ENCODE results near the gene OR2A12. TPM values are rescaled to one million over a fixed set of nuclear protein-coding genes. Genes with fewer than 3 reads are reported as not detected.
"Not testable (repeated sequence)": the region's sequence is repeated elsewhere in the genome, so short reads cannot be mapped to it uniquely, and the experiment has no call there.

OR2A12 gene
- total RNA-seq, 1 experiment from 2014 or later = not detected

DNA sequence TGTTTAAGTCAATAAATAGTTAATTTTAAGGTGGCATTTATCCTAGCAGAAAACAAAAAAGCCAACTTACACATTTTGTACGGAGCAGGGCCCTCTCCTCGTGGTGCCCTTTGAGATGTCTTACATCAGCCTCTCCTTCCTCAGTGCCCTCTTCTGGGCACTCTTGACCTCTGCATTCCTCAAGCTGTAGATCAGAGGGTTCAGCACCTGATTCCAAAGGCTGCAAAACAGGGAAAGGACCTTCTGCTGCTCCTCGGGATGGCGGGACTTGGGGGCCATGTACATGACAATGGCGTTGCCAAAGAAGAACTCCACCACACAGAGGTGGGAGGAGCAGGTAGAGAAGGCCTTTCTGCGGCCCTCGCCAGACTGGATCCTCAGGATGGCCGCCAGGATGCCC lies 32.3 kb downstream of the OR2A12 start:
- DNase-seq (ENCODE audit: low spot score) = no peak

DNA sequence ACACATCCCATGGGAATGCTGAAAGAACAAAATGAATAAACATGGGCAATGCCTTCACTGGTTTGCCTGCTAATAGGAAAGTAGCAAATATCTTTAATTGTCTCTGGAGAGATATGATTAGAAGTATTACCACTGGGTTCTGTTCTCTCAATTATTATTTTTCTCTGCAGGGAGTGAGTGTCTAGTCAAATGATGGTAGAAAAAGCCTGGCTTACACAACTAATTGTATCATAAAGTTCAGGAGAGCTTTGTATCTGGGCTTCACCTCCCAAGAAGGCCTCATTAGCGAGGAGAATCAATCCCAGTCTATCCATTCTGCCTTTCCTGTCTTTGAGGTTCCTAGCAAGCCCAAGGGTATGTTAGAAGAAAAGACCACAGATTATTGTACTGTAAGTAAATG lies 36.8 kb downstream of the OR2A12 start, which contains the start of gene OR2A14:
OR2A14 (plus strand) TSS at position 301 of the 400 bp plus-strand sequence. CDS start 5,937 bp downstream, outside the sequence.
- no peak for DNase-seq (ENCODE audit: low spot score)

DNA sequence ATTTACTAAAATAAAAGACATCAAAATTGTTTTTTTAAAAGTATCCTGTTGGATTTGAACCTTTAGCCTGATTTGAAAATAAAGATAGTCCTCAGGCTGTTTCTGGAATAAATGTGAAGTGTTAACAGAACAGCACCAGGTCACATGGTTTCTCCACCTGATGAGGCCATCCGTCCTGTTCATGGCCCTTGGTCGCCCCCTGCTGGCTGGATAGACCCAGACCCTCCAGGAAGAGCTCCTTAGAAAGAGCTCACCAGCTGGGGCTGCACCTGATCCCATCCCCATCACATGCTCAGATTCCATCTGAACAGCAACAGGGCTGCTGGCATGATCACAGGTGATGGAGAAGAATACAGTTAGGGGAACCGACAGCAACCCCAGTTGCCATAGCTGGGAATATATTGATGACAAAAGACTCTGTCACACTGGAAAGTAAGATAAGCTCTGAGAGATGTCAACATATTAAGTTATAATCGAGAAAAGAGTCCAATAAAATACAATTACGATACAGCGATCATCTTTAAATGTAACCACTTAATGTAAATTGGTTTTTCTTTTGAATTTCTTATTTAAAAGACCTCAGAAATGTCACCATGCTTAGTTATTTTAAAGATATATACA lies 41.7 kb downstream of the OR2A12 start:
- peak; percentile 82 for DNase-seq (ENCODE audit: low spot score)

DNA sequence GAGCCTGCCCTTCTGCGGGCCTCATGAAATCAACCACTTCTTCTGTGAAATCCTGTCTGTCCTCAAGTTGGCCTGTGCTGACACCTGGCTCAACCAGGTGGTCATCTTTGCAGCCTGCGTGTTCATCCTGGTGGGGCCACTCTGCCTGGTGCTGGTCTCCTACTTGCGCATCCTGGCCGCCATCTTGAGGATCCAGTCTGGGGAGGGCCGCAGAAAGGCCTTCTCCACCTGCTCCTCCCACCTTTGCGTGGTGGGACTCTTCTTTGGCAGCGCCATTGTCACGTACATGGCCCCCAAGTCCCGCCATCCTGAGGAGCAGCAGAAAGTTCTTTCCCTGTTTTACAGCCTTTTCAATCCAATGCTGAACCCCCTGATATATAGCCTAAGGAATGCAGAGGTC lies 43.5 kb downstream of the OR2A12 start:
- not testable (repeated sequence) for DNase-seq (ENCODE audit: low spot score)

DNA sequence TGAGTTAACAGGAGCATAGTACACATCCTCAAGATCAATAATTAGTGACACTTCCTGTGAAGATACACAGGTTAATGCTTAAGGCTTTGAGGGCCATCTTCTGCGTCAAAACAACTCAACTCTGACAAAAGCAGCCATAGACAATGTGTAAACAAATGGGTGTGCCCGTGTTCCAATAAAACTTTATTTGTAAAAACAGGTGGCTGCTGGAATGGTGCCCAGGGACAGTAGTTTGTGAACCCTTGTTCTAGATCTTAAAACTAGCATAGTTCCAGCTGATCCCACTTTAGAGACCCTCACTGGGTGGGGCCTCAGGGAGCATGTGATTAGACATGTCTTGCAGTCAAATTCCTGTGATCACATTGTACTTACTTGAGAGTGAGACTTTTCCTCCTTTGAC lies 44.7 kb downstream of the OR2A12 start:
- no peak for DNase-seq (ENCODE audit: low spot score)

DNA sequence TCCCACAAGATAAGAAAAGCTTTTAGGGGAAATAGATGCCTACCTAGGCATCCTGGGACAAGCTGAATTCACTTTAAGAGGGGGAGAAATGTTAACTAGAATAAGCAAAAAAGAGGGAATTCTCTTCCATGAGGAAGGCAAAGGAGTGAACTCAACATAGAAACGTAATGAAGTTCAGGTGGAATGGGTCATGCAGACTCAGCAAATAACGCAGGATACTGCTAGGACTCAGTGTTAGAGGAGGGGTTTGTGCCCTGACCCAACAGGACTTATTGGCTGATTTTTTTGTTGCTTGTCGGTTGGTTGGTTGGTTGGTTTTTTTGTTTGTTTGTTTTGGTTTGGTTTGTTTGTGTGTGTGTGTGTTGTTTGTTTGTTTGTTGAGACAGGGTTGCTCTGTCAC lies 46.2 kb downstream of the OR2A12 start:
- DNase-seq (ENCODE audit: low spot score) = no peak

DNA sequence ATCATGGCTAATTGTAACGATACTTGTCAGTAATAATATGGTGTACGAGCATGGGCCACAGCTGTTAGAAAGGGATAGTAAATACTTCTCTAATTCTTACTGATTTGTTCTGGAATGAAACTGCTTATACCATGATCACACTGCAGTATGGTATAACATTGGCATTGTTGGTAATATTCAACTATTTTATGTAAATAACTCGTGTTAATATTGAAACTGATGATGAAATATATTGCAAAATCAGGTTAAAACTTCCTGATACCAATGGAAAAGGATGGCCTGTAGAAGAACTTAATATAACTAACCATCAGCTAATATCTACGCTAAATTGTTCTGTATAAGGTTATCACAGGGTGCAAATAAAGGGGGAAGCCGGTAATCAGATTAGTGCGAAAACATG lies 47.2 kb downstream of the OR2A12 start:
- no peak for DNase-seq (ENCODE audit: low spot score)

DNA sequence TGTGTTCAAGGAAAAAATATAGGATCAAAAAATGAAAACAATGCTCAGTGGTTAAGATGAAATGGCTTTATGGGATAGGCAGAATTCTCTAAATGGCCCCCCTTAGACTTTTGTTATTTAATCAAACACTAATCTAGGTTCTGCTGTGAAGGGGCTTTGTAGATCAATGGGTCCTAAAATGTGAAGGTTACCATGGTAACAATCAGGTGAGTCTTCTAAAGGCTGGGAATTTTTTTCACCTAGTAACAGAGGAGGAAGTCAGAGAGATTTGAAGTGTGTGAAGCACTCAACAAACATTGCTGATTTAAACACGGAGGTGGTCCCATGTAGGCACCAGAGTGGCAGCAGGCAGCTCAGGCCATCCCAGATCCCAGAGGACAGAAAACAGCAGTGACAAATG lies 48.0 kb downstream of the OR2A12 start:
- no peak for DNase-seq (ENCODE audit: low spot score)

DNA sequence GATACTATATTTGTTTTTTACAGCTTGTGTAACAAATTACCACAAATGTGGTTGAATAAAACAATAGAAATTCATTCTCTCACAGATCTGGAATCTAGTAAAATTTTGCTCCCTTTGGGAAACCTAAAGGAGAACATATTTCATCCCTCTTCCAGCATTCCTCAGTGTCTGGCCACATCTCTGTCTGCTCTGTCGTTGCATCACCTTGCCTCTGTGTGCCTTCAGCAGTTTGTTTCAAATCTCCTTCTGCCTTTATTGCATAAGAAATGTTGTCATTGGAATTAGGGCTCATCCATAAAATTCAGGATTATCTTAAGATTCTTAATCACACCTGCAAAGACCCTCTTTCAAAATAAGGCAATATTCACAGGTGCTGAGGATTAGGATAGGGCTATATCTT lies 51.4 kb downstream of the OR2A12 start:
- DNase-seq (ENCODE audit: low spot score) = no peak

DNA sequence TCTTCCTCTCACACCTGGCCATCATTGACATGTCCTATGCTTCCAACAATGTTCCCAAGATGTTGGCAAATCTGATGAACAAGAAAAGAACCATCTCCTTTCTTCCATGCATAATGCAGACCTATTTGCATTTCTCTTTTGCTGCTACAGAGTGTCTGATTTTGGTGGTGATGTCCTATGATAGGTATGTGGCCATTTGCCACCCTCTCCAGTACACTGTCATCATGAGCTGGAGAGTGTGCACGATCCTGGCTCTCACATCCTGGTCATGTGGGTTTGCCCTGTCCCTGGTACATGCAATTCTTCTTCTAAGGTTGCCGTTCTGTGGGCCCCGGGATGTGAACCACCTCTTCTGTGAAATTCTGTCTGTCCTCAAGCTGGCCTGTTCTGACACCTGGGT lies 56.1 kb downstream of the OR2A12 start:
- DNase-seq (ENCODE audit: low spot score) = no peak

DNA sequence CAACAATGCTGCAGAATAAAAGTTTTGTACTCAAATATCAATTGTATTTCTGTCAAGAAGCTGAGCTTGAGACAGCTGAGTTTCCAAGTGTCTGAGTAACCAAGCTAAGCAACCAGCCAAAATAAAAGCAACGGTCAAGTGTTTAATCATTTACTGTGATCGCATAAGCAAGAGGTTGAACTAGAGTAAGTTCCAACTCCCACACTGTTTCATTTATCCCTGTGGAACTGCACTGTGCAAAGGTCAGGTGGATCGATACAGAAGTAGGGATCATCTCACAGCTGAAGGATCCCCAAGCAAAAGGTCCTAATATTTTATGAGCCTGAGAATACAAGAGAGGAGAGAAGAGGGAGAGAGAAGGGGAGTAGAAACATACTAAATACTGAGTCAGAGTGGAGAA lies 58.3 kb downstream of the OR2A12 start:
- DNase-seq (ENCODE audit: low spot score) = no peak

DNA sequence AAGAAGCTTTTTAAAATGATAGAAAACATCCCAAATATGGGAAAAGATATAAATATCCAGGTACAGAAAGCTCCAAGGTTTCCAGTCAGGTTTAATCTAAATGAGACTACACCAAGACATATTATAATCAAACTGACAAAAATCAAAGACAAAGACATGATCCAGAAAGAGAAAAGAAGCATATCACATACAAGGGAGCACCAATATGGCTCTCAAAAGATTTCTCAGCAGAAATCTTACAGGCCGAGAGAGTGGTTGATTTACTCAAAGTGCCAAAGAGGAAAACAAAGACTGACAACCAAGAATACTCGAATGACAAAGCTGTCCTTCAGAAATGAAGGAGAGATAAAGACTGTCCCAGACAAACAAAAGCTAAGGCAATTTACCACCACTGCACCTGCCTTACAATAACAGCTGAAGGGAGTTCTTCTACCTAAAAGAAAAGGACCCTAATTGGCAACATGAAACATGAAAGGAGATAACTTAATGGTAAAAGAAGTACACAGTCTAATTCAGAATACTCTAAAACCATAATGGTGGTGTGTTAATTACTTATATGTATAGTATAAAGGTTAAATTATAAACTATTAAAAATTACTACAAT lies 62.2 kb downstream of the OR2A12 start:
- no peak for DNase-seq (ENCODE audit: low spot score)

Other genes starting within 250 kb of the OR2A12 start
- 37.6 and 58.3 TPM in 2 replicates for gene TCAF1, start 184.1 kb upstream of the OR2A12 start, total RNA-seq (2014; rRNA removed; shearing (Covaris generic))
- not detected in 2 replicates for gene OR2F2, start 151.0 kb upstream of the OR2A12 start, total RNA-seq (2014; rRNA removed; shearing (Covaris generic))
- not detected in 2 replicates for gene OR2F1, start 131.4 kb upstream of the OR2A12 start, total RNA-seq (2014; rRNA removed; shearing (Covaris generic))
- gene OR6B1, start 86.0 kb upstream of the OR2A12 start, total RNA-seq (2014; rRNA removed; shearing (Covaris generic)) = not detected in 2 replicates
- gene OR2A5, start 37.3 kb upstream of the OR2A12 start, total RNA-seq (2014; rRNA removed; shearing (Covaris generic)) = not detected in 2 replicates
- not detected in 2 replicates for gene OR2A25, start 16.5 kb upstream of the OR2A12 start, total RNA-seq (2014; rRNA removed; shearing (Covaris generic))
- not detected in 2 replicates for gene OR2A2, start 23.3 kb downstream of the OR2A12 start, total RNA-seq (2014; rRNA removed; shearing (Covaris generic))
- not detected in 2 replicates for gene OR2A14, start 36.9 kb downstream of the OR2A12 start, total RNA-seq (2014; rRNA removed; shearing (Covaris generic))
- 0.15 and 0.16 TPM in 2 replicates for gene CTAGE4, start 97.2 kb downstream of the OR2A12 start, total RNA-seq (2014; rRNA removed; shearing (Covaris generic))
- 0.43 and 0.93 TPM in 2 replicates for gene ARHGEF35, start 109.6 kb downstream of the OR2A12 start, total RNA-seq (2014; rRNA removed; shearing (Covaris generic))
- gene OR2A42, start 153.3 kb downstream of the OR2A12 start, total RNA-seq (2014; rRNA removed; shearing (Covaris generic)) = not detected in 2 replicates
- not detected in 2 replicates for gene OR2A7, start 178.5 kb downstream of the OR2A12 start, total RNA-seq (2014; rRNA removed; shearing (Covaris generic))
- 0.16 and 0.17 TPM in 2 replicates for gene CTAGE8, start 183.0 kb downstream of the OR2A12 start, total RNA-seq (2014; rRNA removed; shearing (Covaris generic))
- not detected in 2 replicates for gene OR2A1, start 226.1 kb downstream of the OR2A12 start, total RNA-seq (2014; rRNA removed; shearing (Covaris generic))